GM19395 (cell line): Measurements from ENCODE around the gene MXI1.
A peak's percentile ranks its signal among the peaks of the same experiment; 100 is the strongest.
"Not testable (repeated sequence)": the region's sequence is repeated elsewhere in the genome, so short reads cannot be mapped to it uniquely, and the experiment has no call there.

Source experiments
- ATAC-seq: cut with Tn5 transposase; IDR thresholded peaks from one replicate; pipeline ENCODE4 v1.9.1; 2021; ENCODE audit warnings: mild to moderate bottlenecking, moderate library complexity; ENCODE audit not compliant: unreplicated experiment

The MXI1 gene

GRCh38 chr10:110181451-110181850 is 26.0 kb upstream of the MXI1 start:
- no peak for ATAC-seq

DNA sequence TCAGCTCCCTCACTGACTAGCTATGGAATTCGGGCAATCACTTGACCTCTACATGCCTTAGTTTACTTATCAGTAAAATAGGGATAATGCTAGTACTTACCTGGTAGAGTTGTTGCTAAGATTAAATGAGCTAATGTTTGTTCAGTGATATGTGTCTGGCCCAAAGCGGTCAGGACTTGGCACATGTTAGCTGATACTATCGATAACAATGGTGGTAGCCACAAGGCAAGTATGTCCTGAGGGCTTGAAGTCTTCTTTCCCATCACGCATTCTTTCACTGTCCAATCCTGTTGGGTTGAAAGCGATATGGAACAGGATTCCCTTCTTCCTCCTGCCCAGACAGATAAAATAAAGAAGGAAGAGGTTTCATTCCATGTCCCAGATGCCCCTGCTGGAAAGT is 25.5 kb upstream of the MXI1 start:
- no peak for ATAC-seq

DNA sequence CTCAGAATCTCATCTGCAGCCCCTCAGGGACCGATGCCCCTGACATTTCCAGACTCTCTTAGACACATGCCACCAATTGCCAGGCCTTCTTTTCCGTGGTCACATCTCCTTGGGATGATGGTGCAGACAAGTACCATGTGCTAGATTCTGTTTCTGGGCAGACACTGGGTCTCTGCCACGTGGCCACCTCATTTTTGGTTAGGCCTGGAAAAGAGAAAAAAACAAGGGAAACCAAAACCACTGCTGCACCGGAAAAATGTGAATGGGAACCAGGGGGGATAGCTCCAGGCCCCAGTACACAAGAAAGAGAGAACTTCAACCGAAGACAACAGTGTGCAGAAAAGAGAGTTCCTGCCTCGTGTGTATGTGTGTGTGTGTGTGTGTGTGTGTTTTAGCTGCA is 23.0 kb upstream of the MXI1 start:
- ATAC-seq, result no peak

DNA sequence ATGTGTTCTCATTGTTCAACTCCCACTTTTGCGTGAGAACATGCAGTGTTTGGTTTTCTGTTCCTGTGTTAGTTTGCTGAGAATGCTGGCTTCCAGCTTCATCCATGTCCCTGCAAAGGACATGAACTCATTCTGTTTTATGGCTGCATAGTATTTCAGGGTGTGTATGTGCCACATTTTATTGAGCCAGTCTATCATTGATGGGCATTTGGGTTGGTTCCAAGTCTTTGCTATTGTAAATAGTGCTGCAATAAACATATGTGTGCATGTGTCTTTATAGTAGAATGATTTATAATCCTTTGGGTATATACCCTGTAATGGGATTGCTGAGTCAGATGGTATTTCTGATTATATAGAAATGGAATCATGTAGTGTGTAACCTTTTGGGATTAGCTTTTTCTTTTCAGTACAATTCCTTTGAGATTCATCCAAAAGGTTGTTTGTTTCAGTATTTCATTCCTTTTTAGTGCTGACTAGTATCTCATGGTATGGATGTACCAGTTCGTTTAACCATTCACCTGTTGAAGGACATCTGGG is 21.7 kb upstream of the MXI1 start:
- ATAC-seq, result not testable (repeated sequence)

GRCh38 chr10:110190170-110190569 is 17.2 kb upstream of the MXI1 start:
- ATAC-seq, result no peak

DNA sequence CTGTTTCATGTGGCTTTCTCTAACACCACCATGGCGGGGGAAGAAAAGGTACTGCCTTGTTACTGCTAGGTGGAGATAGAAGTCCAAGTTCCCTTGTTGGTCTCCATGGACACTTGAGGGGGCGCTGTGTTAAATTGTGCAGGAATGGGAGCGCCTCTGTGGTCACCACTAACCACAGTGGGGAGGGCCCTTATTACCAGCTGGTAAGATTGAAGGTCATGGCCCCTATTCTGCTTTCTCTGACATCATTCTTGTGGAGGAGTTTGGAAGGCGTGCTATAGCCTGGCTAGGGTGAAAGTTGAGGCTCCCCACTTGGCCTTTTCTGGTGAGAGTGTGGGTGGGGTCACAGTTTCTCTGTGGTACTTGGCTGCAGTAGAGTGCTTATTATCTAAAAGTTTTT is 14.9 kb upstream of the MXI1 start:
- ATAC-seq, result no peak

GRCh38 chr10:110200503-110200902 is 6.9 kb upstream of the MXI1 start:
- no peak for ATAC-seq

DNA sequence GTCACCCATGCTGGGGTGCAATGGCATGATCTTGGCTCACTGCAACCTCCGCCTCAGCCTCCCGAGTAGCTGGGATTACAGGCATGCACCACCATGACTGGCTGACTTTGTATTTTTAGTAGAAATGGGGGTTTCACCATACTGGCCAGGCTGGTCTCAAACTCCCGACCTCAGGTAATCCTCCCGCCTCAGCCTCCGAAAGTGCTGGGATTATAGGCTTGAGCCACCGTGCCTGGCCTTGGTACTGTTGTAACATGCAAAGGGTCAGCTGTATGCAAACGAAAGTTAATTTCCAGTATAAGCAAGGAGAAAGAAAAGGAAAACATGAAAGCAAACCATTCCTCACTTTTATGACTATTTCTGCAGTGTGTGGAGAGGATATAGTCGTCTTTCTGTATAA is 6.4 kb upstream of the MXI1 start:
- ATAC-seq, result not testable (repeated sequence)

- no peak for ATAC-seq
These were observed 3.6 kb upstream of the MXI1 start for GRCh38 chr10:110203500-110204455.

DNA sequence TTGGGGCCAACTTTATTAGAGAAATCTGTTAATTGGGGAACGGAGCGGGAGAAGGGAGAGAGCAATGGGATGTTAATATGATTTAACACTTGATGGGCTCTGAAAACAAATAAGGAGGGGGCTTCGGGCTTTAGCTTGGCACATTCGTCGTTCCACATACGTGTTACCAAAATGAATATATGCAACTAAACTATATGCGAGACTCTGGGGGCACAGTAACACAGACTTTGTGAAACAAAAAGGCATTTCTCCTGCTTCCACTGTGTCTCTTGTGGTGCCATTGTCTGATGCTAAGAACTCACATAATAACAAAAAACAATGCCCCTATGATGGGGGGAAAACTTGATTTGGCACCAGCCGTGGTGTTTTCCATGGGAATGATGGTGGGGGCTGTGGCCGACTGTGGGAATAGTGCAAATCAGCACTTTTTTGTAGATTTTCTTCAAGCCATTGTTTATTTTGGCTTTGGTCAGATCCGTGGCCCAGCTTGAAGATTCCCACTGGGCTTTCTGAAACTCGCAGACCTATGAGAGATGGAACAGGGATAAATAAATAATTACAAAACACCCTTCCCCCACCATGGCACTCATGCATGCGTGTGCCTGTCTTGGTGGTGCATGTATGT is 2.2 kb upstream of the MXI1 start:
- no peak for ATAC-seq

GRCh38 chr10:110207805-110208613 is 604 bp downstream of the MXI1 start:
- no peak for ATAC-seq

DNA sequence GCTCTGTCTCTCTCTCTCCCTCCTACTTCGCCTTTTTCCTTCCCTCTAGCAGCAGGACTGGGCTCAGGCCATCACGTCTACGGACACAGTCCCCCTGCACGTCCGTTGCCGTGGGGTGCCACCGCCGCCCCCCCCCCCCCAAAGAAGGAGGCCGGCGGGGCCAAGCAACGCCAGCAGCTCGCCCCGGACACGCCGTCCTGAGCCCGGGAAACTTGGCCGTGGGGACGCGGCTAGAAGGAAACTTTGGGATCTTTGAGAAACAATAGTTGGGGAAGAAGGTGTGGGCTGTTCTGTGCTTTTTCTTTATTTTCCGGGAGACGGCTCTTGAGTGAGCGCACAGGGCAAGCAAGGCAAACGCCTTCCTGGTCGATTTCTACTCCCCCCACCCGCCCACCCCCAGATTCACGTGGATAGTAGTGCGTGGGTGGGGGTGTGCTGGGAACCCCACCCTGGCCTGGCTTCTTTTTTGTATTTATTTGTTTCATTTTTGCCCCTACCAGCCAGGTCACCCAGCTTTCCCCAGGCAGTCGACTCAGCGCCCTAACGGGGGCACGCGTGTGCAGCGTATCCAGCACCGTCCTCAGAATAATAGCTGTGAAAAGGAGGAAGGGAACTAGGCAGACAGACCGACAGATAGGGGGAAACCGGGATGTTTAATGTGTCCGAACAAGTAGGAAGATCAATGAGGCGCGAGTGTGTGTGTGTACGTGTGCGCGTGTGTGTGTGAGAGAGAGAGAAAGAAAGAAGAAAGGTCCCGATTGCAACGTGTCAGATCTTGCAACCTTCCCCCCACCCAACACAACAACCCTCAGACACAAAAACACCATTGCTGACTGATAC is 1.4 kb downstream of the MXI1 start:
- ATAC-seq, result no peak

DNA sequence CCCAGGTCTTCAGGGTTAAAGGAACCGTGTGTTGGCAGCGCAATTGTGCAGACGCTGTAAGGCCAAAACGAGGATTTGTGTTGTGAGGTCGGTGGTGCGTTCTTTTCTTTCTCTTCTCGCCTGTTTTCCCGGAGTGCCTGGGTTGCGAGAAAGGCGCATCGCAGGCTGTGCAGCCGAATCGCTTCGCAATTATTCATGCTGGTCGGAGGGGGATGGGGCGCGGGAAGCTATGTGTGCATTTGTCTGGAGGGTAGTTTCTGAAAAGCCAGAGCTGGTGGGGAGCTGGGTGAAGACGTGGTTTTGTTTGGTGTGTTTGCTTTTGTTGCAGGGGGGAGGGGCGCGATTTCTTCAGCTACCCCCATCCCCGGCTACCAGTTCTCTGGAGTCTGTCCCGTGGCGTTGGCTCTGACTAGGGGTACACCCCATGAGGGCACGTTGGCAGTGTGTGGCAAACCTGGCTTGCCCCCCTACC is 2.1 kb downstream of the MXI1 start:
- no peak for ATAC-seq

DNA sequence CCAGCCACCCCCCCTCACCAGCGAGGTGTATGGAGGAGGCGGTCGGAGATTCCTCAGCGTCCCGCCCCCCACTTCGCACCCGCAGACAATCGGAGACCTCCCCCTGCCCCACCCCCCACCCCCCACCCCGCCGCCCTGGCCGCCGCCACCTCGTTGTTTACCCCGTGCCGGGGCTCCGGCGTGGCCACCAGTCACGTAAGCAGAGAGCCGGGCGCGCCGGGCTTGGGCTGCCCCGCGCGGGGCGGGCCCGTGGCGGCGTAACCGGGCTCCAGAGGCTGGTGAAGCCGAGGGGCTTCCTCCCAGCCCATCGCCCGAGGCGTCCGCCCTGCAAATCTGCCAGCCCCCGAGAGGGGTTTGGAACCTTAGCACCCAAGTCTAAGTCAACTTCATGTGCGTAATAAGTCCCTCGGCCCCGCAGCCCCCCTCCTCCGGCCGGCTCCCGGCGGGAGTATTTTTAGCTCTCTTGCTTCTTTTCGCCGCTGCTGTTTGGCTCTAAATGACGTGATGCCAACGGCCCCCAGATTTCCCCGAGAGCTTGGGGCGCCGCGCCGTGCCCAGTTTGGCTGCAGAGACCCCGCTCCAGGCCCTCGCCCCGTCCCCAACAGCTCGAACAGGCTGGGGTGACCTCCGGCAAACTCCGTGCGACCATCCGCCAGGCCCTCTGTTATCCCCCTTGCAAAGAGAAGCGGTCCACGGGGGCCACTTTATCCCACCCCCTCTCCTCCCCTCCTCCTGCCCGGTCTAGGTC is 2.7 kb downstream of the MXI1 start:
- no peak for ATAC-seq

DNA sequence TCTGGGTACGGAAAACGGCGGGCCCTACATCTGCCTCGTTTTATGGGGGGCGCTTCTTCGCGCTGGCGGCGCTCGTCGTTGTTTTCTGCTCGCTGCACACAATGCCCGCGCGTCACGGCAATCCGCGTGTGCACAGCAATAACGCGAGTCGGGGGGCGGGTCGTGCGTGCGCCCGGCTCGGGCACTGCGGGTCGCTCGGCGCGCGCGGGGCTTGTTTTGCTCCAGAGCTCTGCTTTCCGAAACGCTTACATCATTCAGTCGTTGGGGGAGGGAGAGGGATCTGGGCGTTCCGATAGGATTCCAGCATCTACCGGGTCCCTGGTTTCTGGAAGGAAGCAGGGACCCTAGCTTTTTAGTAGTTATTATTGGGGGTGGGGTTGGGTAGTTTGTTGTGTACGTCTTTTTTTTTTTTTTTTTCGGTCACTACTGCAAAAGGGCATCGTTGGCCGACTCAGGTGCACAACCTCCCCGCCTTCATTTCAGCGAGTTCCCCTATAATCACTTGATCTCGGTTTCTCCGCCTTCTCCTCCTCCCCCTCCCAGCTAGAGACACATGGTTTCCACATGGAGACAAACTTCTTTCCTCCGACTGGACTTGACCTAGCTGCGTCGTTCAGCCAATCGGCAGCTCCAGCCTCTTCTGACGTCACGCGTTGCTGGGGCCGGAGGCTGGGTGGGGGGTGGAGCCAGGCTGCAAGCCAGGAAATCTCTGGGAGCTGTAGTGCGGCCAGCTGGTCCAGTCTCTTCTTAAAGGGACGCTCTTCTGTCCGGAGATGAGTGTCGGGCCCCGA is 3.5 kb downstream of the MXI1 start:
- ATAC-seq, result peak; percentile 71

- no peak for ATAC-seq
These were observed 4.0 kb downstream of the MXI1 start for GRCh38 chr10:110211465-110211843.

- no peak for ATAC-seq
These were observed 5.0 kb downstream of the MXI1 start for GRCh38 chr10:110212119-110213006.

- ATAC-seq, result no peak
These were observed 7.0 kb downstream of the MXI1 start for GRCh38 chr10:110214371-110214826.
